ENCODE measurements around the gene BMP8B. TPM values are rescaled to one million over a fixed set of nuclear protein-coding genes. Genes with fewer than 3 reads are reported as not detected.

Gene BMP8B
- total RNA-seq, 4 donors from 2014 or later, result 0.12 to 0.31 (median 0.15) TPM; not detected in 1

DNA sequence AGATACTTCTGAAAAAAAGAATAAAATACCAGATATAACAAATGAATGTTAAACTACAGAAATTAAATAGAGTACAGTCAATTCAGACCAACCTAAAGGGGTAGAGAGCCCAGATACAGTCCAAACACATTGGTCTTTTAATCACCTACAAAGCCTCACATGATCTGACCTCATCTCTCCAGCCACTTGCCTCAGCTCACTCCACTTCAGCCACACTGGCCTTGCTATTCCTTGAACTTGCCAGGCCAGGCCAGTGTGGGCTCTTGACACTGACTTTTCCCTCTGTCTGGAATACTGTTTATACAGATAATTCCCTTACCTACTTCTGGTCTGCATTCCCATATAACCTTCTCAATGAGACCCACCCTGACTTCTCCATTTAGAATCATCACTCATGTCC is 67.0 kb downstream of the BMP8B start:
- TF ChIP-seq POLR2A (IDR thresholded peaks at IDR 0.05), result no peak
- TF ChIP-seq, protein P1, sequence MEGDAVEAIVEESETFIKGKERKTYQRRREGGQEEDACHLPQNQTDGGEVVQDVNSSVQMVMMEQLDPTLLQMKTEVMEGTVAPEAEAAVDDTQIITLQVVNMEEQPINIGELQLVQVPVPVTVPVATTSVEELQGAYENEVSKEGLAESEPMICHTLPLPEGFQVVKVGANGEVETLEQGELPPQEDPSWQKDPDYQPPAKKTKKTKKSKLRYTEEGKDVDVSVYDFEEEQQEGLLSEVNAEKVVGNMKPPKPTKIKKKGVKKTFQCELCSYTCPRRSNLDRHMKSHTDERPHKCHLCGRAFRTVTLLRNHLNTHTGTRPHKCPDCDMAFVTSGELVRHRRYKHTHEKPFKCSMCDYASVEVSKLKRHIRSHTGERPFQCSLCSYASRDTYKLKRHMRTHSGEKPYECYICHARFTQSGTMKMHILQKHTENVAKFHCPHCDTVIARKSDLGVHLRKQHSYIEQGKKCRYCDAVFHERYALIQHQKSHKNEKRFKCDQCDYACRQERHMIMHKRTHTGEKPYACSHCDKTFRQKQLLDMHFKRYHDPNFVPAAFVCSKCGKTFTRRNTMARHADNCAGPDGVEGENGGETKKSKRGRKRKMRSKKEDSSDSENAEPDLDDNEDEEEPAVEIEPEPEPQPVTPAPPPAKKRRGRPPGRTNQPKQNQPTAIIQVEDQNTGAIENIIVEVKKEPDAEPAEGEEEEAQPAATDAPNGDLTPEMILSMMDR (IDR thresholded peaks at IDR 0.05 in 4 of 5, conservative IDR thresholded peaks at IDR 0.05 in 1 of 5), result no peak
- ATAC-seq (no peak), DNase-seq (no peak)
- no peaks in the 10 kb centered on the region for H3K4me1 ChIP-seq
- intact Hi-C loops (cut with DNase I; ENCODE audit: low total_unique reads), result no loop called here
- H3K9me3 ChIP-seq, result no peaks in the 10 kb centered on the region
- no peaks in the 10 kb centered on the region for H3K36me3 ChIP-seq
- H3K27ac ChIP-seq, result no peak overlapping the region
- H3K27me3 ChIP-seq, result peaks cover 0 to 5% (median 0%) of the 10 kb centered on the region in 3 donors
- in situ Hi-C loops (cut with MboI; ENCODE audit: low sequenced_read_pairs in 4 of 4), result loop anchor here in 1 of 4 donors (5.0 kb wide), 1 partner anchor 69 kb away; no protein-coding TSS in a partner anchor
- H3K4me3 ChIP-seq, result no peak overlapping the region

DNA sequence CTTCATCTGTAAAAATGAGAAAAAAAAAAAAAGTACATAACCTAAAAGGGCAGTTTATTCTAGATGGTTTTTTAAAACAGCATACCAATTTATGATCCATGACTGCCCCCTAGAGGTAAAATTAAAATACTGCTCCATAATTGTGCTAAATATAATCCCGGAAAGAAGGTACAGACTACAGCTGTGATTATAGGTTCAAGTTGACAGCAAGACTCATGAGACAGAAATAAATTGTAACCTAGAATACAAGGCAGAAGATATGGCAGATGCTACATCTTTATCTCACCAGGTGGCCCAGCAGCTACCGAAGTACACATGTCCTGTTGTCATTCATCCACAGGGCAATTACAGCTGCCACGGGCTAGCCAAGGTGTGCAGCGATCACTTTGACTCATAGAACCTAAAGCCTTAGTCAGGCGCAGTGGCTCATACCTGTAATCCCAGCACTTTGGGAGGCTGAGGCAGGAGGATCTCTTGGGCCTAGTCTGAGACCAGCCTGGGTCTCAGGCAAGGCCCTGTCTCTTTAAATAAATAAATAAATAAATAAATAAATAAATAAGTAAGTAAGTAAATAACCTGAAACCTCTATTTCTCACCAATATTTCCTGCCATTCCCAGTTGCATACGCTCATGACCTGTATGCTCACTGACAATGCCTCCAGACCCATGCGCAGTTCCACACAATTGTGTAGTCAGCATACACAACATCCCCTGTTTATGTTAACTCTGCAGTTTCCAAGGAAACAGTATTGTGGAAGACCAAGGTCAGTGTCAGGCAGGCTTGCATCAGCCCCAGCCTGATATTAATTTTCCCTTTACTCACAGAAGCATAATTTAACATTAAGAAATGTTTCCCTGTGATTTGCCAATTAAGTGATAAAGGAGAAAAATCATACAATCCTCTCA is 68.3 kb downstream of the BMP8B start:
- intact Hi-C loops (cut with DNase I; ENCODE audit: low total_unique reads) (loop anchor here (1.0 kb wide), 2 partner anchors 67 to 114 kb away; no protein-coding TSS in a partner anchor), in situ Hi-C loops (cut with MboI; ENCODE audit: low sequenced_read_pairs in 4 of 4) (loop anchor here in 1 of 4 donors (5.0 kb wide), 1 partner anchor 68 kb away; no protein-coding TSS in a partner anchor)
- no peak for TF ChIP-seq POLR2A (IDR thresholded peaks at IDR 0.05)
- TF ChIP-seq, protein P1 (IDR thresholded peaks at IDR 0.05 in 4 of 5, conservative IDR thresholded peaks at IDR 0.05 in 1 of 5), result peak; percentile 69 to 96 (median 77)
- Histone ChIP-seq H3K36me3 (no peaks in the 10 kb centered on the region), H3K4me3 (no peak overlapping the region), H3K27me3 (peaks cover 0 to 5% (median 0%) of the 10 kb centered on the region in 3 donors), H3K27ac (peak overlapping the region; percentile 60 to 71 (median 64)), H3K9me3 (no peaks in the 10 kb centered on the region), H3K4me1 (no peaks in the 10 kb centered on the region)
- peak; percentile 42 to 46 for DNase-seq
- ATAC-seq, result peak; percentile 98 to 99

DNA sequence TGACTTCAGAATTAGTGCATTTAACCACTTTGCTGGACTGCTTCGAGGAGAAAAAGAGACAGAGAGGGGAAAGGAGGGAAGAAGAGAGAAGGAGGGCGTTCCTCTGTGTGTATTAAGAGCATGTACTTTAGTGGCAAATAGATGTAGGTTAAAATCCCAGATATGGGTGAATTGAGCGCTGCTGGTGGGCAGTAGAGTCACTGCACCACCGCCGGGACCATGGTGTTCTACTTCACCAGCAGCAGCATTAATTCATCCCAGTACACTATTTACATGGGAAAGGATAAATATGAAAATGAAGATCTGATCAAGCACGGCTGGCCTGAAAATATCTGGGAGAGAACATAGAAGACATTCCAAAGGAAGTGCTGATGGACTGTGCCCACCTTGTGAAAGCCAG is 70.9 kb downstream of the BMP8B start:
- no peak for ATAC-seq
- intact Hi-C loops (cut with DNase I; ENCODE audit: low total_unique reads) (loop anchor here (2.0 kb wide), 1 partner anchor 21 kb away; no protein-coding TSS in a partner anchor), in situ Hi-C loops (cut with MboI; ENCODE audit: low sequenced_read_pairs in 4 of 4) (loop anchor here (5.0 to 10.0 kb wide), 2 partner anchors 111 to 113 kb away; no protein-coding TSS in a partner anchor)

DNA sequence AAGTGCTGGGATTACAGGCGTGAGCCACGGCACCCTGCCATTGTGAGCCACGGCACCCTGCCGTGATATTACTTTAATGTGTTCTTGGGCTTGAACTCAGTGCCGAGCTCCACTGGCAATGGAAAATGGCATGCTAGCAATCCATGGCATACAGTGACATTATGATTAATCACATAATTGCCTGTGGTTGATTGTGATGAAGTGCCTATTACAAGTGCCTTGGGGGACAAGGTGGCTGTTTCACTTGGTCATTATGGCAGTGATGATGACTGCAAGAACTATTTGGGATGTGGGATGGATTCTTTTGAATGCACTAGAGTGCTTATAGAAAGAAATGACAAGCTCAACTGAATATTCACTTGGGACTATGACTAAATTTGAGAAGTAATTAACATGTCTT is 75.1 kb downstream of the BMP8B start:
- Histone ChIP-seq H3K27me3 (peaks cover 0 to 5% (median 0%) of the 10 kb centered on the region in 3 donors), H3K27ac (no peak overlapping the region), H3K4me3 (no peak overlapping the region), H3K9me3 (no peaks in the 10 kb centered on the region), H3K36me3 (no peaks in the 10 kb centered on the region), H3K4me1 (no peaks in the 10 kb centered on the region)
- in situ Hi-C loops (cut with MboI; ENCODE audit: low sequenced_read_pairs in 4 of 4) (loop anchor here in 1 of 4 donors (10.0 kb wide), 1 partner anchor 109 kb away; no protein-coding TSS in a partner anchor), intact Hi-C loops (cut with DNase I; ENCODE audit: low total_unique reads) (no loop called here)
- DNase-seq (no peak), ATAC-seq (no peak)
- TF ChIP-seq, protein P1 (IDR thresholded peaks at IDR 0.05 in 4 of 5, conservative IDR thresholded peaks at IDR 0.05 in 1 of 5), result no peak
- no peak for TF ChIP-seq POLR2A (IDR thresholded peaks at IDR 0.05)

More for the DNA sequence above, 70.9 kb downstream of the BMP8B start:
- H3K27me3 ChIP-seq, result peaks cover 0 to 5% (median 0%) of the 10 kb centered on the region in 3 donors
- H3K9me3 ChIP-seq, result no peaks in the 10 kb centered on the region
- H3K27ac ChIP-seq, result no peak overlapping the region
- no peak for DNase-seq
- no peaks in the 10 kb centered on the region for H3K36me3 ChIP-seq
- H3K4me3 ChIP-seq, result no peak overlapping the region
- no peaks in the 10 kb centered on the region for H3K4me1 ChIP-seq
- TF ChIP-seq POLR2A (IDR thresholded peaks at IDR 0.05), result no peak
- TF ChIP-seq, protein P1 (IDR thresholded peaks at IDR 0.05 in 4 of 5, conservative IDR thresholded peaks at IDR 0.05 in 1 of 5), result no peak

All from gastrocnemius medialis (tissue), 4 donors.